ENCODE data around the gene B3GALT6.

The B3GALT6 gene

GRCh38 chr1:1220197-1220596, 11.8 kb upstream of the B3GALT6 start:
- H3K4me3 ChIP-seq (ENCODE audit: low read length), result no peak overlapping the region
- H3K27me3 ChIP-seq (replicated peaks; ENCODE audit: control insufficient read depth, insufficient read depth, low read length), result no peaks in the 10 kb centered on the region
- DNase-seq (ENCODE audit: low read depth), result no peak
- no peaks in the 10 kb centered on the region for H3K4me1 ChIP-seq (ENCODE audit: control insufficient read depth, insufficient read depth, low read length)
- H3K9me3 ChIP-seq (ENCODE audit: control insufficient read depth, low read length), result no peaks in the 10 kb centered on the region
- peaks cover 62% of the 10 kb centered on the region for H3K36me3 ChIP-seq (ENCODE audit: control insufficient read depth, insufficient read depth, low read length, severe bottlenecking)
- no peak overlapping the region for H3K9ac ChIP-seq (ENCODE audit: low read length)

- H3K9ac ChIP-seq (ENCODE audit: low read length), result no peak overlapping the region
- DNase-seq (ENCODE audit: low read depth), result no peak
- peaks cover 71% of the 10 kb centered on the region for H3K36me3 ChIP-seq (ENCODE audit: control insufficient read depth, insufficient read depth, low read length, severe bottlenecking)
- H3K27me3 ChIP-seq (replicated peaks; ENCODE audit: control insufficient read depth, insufficient read depth, low read length), result no peaks in the 10 kb centered on the region
- no peaks in the 10 kb centered on the region for H3K9me3 ChIP-seq (ENCODE audit: control insufficient read depth, low read length)
- H3K4me1 ChIP-seq (ENCODE audit: control insufficient read depth, insufficient read depth, low read length), result no peaks in the 10 kb centered on the region
- no peak overlapping the region for H3K4me3 ChIP-seq (ENCODE audit: low read length)
Measured at GRCh38 chr1:1221887-1222574, 10.0 kb upstream of the B3GALT6 start.

GRCh38 chr1:1222575-1223225, 9.3 kb upstream of the B3GALT6 start:
- no peak for DNase-seq (ENCODE audit: low read depth)
- Histone ChIP-seq H3K4me3 (ENCODE audit: low read length) (no peak overlapping the region), H3K36me3 (ENCODE audit: control insufficient read depth, insufficient read depth, low read length, severe bottlenecking) (peaks cover 70% of the 10 kb centered on the region), H3K4me1 (ENCODE audit: control insufficient read depth, insufficient read depth, low read length) (no peaks in the 10 kb centered on the region), H3K27me3 (replicated peaks; ENCODE audit: control insufficient read depth, insufficient read depth, low read length) (no peaks in the 10 kb centered on the region), H3K9me3 (ENCODE audit: control insufficient read depth, low read length) (no peaks in the 10 kb centered on the region), H3K9ac (ENCODE audit: low read length) (no peak overlapping the region)

DNA sequence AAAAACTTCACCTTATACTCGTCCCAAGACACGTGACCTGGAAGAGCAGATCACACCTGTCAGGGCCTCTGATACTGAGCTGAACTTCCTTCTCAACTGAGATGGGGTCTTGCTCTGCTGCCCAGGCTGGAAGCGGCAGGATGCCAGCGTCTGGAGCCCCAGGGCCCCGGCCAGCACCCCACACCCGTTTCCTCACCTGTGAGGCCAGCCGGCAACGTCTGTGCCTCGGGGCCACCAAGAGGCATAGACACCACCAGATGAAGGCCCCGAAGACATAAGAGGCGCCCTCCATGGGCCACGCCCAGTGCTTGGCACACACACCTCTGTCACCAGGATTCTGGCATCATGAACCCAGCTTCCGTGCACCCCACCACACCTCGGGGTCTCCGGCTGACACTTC, 8.7 kb upstream of the B3GALT6 start:
- H3K9me3 ChIP-seq (ENCODE audit: control insufficient read depth, low read length), result no peaks in the 10 kb centered on the region

GRCh38 chr1:1223891-1224290, 8.1 kb upstream of the B3GALT6 start:
- no peak overlapping the region for H3K4me3 ChIP-seq (ENCODE audit: low read length)
- peaks cover 70% of the 10 kb centered on the region for H3K36me3 ChIP-seq (ENCODE audit: control insufficient read depth, insufficient read depth, low read length, severe bottlenecking)
- DNase-seq (ENCODE audit: low read depth), result no peak
- no peak overlapping the region for H3K9ac ChIP-seq (ENCODE audit: low read length)
- no peaks in the 10 kb centered on the region for H3K4me1 ChIP-seq (ENCODE audit: control insufficient read depth, insufficient read depth, low read length)
- no peaks in the 10 kb centered on the region for H3K27me3 ChIP-seq (replicated peaks; ENCODE audit: control insufficient read depth, insufficient read depth, low read length)
- no peaks in the 10 kb centered on the region for H3K9me3 ChIP-seq (ENCODE audit: control insufficient read depth, low read length)

More for the DNA sequence above, 8.7 kb upstream of the B3GALT6 start:
- no peak for DNase-seq (ENCODE audit: low read depth)
- H3K9ac ChIP-seq (ENCODE audit: low read length), result no peak overlapping the region
- no peaks in the 10 kb centered on the region for H3K4me1 ChIP-seq (ENCODE audit: control insufficient read depth, insufficient read depth, low read length)
- peaks cover 70% of the 10 kb centered on the region for H3K36me3 ChIP-seq (ENCODE audit: control insufficient read depth, insufficient read depth, low read length, severe bottlenecking)
- no peaks in the 10 kb centered on the region for H3K27me3 ChIP-seq (replicated peaks; ENCODE audit: control insufficient read depth, insufficient read depth, low read length)
- H3K4me3 ChIP-seq (ENCODE audit: low read length), result no peak overlapping the region

GRCh38 chr1:1225238-1225845, 6.7 kb upstream of the B3GALT6 start:
- DNase-seq (ENCODE audit: low read depth), result no peak
- H3K9ac ChIP-seq (ENCODE audit: low read length), result no peak overlapping the region
- no peaks in the 10 kb centered on the region for H3K27me3 ChIP-seq (replicated peaks; ENCODE audit: control insufficient read depth, insufficient read depth, low read length)
- H3K9me3 ChIP-seq (ENCODE audit: control insufficient read depth, low read length), result no peaks in the 10 kb centered on the region
- H3K36me3 ChIP-seq (ENCODE audit: control insufficient read depth, insufficient read depth, low read length, severe bottlenecking), result peaks cover 71% of the 10 kb centered on the region
- H3K4me1 ChIP-seq (ENCODE audit: control insufficient read depth, insufficient read depth, low read length), result peaks cover 10% of the 10 kb centered on the region
- no peak overlapping the region for H3K4me3 ChIP-seq (ENCODE audit: low read length)

GRCh38 chr1:1225913-1226312, 6.1 kb upstream of the B3GALT6 start:
- Histone ChIP-seq H3K27me3 (replicated peaks; ENCODE audit: control insufficient read depth, insufficient read depth, low read length) (no peaks in the 10 kb centered on the region), H3K4me1 (ENCODE audit: control insufficient read depth, insufficient read depth, low read length) (peaks cover 11% of the 10 kb centered on the region), H3K36me3 (ENCODE audit: control insufficient read depth, insufficient read depth, low read length, severe bottlenecking) (peaks cover 65% of the 10 kb centered on the region), H3K4me3 (ENCODE audit: low read length) (no peak overlapping the region), H3K9ac (ENCODE audit: low read length) (no peak overlapping the region), H3K9me3 (ENCODE audit: control insufficient read depth, low read length) (no peaks in the 10 kb centered on the region)
- no peak for DNase-seq (ENCODE audit: low read depth)

DNA sequence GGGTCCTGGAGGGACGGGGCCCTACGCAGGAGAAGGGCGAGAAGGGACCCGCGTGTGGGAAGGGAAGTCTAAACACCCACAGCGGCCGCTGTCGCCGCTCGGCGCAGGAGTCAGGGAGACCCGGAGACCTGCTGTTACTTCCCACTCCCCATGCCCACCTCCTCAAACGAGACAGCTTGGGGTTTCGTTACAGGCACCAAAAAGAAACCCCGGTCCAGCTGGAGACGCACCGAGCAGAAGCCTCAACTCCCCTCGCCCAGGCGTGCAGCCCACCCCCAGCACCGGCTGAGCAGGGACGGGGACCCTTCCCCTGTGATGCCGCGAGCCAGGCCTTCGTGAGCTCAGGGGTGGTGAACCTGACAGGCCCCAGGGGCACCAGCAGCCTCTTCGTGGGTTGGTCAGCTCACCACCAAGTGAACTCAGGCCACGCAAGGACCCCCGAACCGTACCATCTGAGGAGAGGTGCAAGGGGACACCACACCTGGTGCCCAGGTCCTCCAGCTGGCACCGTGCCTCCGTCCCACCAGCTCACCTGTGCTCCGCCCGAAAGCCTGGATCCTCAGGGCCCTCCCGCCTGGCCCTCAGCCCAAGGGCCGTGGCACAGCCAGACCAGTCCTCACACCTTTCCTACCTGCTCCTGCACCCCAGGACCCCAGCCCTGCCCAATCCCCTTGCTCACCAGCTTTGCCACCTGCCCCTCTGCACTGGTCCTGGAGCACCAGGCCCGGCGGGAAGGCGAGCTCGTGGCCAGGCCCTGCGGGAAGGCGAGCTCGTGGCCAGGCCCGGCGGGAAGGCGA, 5.3 kb upstream of the B3GALT6 start:
- DNase-seq (ENCODE audit: low read depth), result no peak

GRCh38 chr1:1227386-1227785, 4.7 kb upstream of the B3GALT6 start:
- Histone ChIP-seq H3K4me1 (ENCODE audit: control insufficient read depth, insufficient read depth, low read length) (peaks cover 11% of the 10 kb centered on the region), H3K27me3 (replicated peaks; ENCODE audit: control insufficient read depth, insufficient read depth, low read length) (no peaks in the 10 kb centered on the region), H3K4me3 (ENCODE audit: low read length) (no peak overlapping the region), H3K9ac (ENCODE audit: low read length) (no peak overlapping the region), H3K9me3 (ENCODE audit: control insufficient read depth, low read length) (no peaks in the 10 kb centered on the region), H3K36me3 (ENCODE audit: control insufficient read depth, insufficient read depth, low read length, severe bottlenecking) (peaks cover 51% of the 10 kb centered on the region)
- DNase-seq (ENCODE audit: low read depth), result no peak

More for the DNA sequence above, 5.3 kb upstream of the B3GALT6 start:
- no peak overlapping the region for H3K4me3 ChIP-seq (ENCODE audit: low read length)
- H3K4me1 ChIP-seq (ENCODE audit: control insufficient read depth, insufficient read depth, low read length), result peaks cover 11% of the 10 kb centered on the region
- no peaks in the 10 kb centered on the region for H3K27me3 ChIP-seq (replicated peaks; ENCODE audit: control insufficient read depth, insufficient read depth, low read length)
- H3K36me3 ChIP-seq (ENCODE audit: control insufficient read depth, insufficient read depth, low read length, severe bottlenecking), result peaks cover 57% of the 10 kb centered on the region
- H3K9ac ChIP-seq (ENCODE audit: low read length), result no peak overlapping the region
- H3K9me3 ChIP-seq (ENCODE audit: control insufficient read depth, low read length), result no peaks in the 10 kb centered on the region

DNA sequence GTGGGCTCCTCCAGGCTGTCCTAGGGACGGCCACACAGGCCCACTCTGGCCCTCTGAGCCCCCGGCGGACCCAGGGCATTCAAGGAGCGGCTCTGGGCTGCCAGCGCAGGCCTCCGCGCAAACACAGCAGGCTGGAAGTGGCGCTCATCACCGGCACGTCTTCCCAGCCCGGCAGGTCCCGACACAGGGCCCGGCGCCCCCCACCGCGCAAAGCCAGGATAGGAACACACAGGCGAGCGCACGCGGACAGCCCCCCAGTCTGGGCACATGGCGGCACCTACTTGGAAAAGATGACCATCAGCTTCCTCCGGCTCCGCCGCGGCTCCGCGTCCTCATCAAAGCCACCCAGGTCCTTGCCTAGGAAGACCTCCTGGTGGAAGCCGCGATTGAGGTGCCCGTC, 3.9 kb upstream of the B3GALT6 start:
- DNase-seq (ENCODE audit: low read depth), result no peak
- Histone ChIP-seq H3K9ac (ENCODE audit: low read length) (no peak overlapping the region), H3K27me3 (replicated peaks; ENCODE audit: control insufficient read depth, insufficient read depth, low read length) (no peaks in the 10 kb centered on the region), H3K4me3 (ENCODE audit: low read length) (no peak overlapping the region), H3K4me1 (ENCODE audit: control insufficient read depth, insufficient read depth, low read length) (peaks cover 19% of the 10 kb centered on the region), H3K9me3 (ENCODE audit: control insufficient read depth, low read length) (no peaks in the 10 kb centered on the region), H3K36me3 (ENCODE audit: control insufficient read depth, insufficient read depth, low read length, severe bottlenecking) (peaks cover 43% of the 10 kb centered on the region)
